Kidney (tissue), 14 donors: ENCODE data around the gene PRKN. TPM values are rescaled to one million over a fixed set of nuclear protein-coding genes. Genes with fewer than 3 reads are reported as not detected.

Experiments
- DNase-seq, 5 donors: peaks; one replicate each; pipeline ENCODE4 v3.0.0-alpha.2; 2013 to 2020
- FAIRE-seq: peaks from 2 replicates; lab custom pipeline; 2012; peaks lifted over from hg19 to GRCh38; lab: Jason Lieb, UNC
- H3K27ac ChIP-seq, 2 donors: one replicate each; pipeline ENCODE4 v1.7.0; 2013; ENCODE audit warnings: low read depth in 2 of 2, low read length in 2 of 2, inconsistent platforms in 1 of 2
- H3K27me3 ChIP-seq: one replicate; pipeline ENCODE4 v1.7.1; 2013; ENCODE audit warnings: low read length, inconsistent platforms; ENCODE audit not compliant: control insufficient read depth, insufficient read depth
- H3K36me3 ChIP-seq, 3 donors: one replicate each; pipeline versions ENCODE4 v1.7.0 to v1.7.1; 2013; ENCODE audit warnings: low read length in 3 of 3, control low read depth in 1 of 3, inconsistent platforms in 1 of 3; ENCODE audit not compliant: insufficient read depth in 3 of 3, control insufficient read depth in 2 of 3
- H3K4me1 ChIP-seq, 3 donors: one replicate each; pipeline versions ENCODE4 v1.7.0 to v1.7.1; 2013; ENCODE audit warnings: low read length in 3 of 3, inconsistent platforms in 1 of 3, low read depth in 1 of 3; ENCODE audit not compliant: control insufficient read depth in 2 of 3, insufficient read depth in 2 of 3
- H3K4me3 ChIP-seq, 3 donors: one replicate each; pipeline versions ENCODE4 v1.7.0 to v1.8.1; 2013; ENCODE audit warnings: low read length in 3 of 3, control low read depth in 1 of 3, inconsistent platforms in 1 of 3
- H3K9ac ChIP-seq, 3 donors: one replicate each; pipeline versions ENCODE4 v1.7.0 to v1.7.1; 2013; ENCODE audit warnings: low read length in 3 of 3, control low read depth in 1 of 3, inconsistent platforms in 1 of 3
- H3K9me3 ChIP-seq, 3 donors: one replicate each; pipeline versions ENCODE4 v1.7.0 to v1.7.1; 2013; ENCODE audit warnings: low read length in 3 of 3, control low read depth in 1 of 3, inconsistent platforms in 1 of 3; ENCODE audit not compliant: control insufficient read depth in 2 of 3, insufficient read depth in 1 of 3
- intact Hi-C: fragments of 100-400 bp; cut with DNase I; formaldehyde crosslinking; loops from one replicate; pipeline ENCODE4 v1.11.1; 2022
- polyA plus RNA-seq: library from polyadenylated mRNA; stranded (reverse); fragments of 350-450 nt; fragmentation: Illumina TruSeq; extraction: RNeasy Lipid Tissue Mini Kit (QIAGEN cat#74804); gene quantifications from one replicate; pipeline ENCODE4 v1.2.3, GENCODE V29; 2014; ENCODE audit warnings: low read depth, low replicate concordance; ENCODE audit not compliant: insufficient read depth
- total RNA-seq: library from RNA; stranded (reverse); fragmentation: NEBNext Ultra II Directional; extraction: Animal tissue kit (Norgen Biotek cat#: 25700); gene quantifications from one replicate; pipeline ENCODE4 v1.2.1, GENCODE V29; 2021
- TF ChIP-seq, protein P1 (sequence below): IDR thresholded peaks from 3 replicates; pipeline ENCODE4 v1.5.1; 2012; ENCODE audit warnings: mild to moderate bottlenecking, moderate library complexity, borderline replicate concordance; ENCODE audit not compliant: insufficient read depth; ENCODE audit errors: extremely low read depth
- donor health status: control.
- donor health status: control.
- donor health status: control.
- donor health status: control.
- donor health status: control.
- donor health status: DM: yes; HTN: yes; CAD: no.
- donor health status: Normal renal cell carcinoma (clear cell type).

The PRKN gene
- total and polyA plus RNA-seq, 2 donors from 2014 or later: 8.6 to 10.4 TPM

DNA sequence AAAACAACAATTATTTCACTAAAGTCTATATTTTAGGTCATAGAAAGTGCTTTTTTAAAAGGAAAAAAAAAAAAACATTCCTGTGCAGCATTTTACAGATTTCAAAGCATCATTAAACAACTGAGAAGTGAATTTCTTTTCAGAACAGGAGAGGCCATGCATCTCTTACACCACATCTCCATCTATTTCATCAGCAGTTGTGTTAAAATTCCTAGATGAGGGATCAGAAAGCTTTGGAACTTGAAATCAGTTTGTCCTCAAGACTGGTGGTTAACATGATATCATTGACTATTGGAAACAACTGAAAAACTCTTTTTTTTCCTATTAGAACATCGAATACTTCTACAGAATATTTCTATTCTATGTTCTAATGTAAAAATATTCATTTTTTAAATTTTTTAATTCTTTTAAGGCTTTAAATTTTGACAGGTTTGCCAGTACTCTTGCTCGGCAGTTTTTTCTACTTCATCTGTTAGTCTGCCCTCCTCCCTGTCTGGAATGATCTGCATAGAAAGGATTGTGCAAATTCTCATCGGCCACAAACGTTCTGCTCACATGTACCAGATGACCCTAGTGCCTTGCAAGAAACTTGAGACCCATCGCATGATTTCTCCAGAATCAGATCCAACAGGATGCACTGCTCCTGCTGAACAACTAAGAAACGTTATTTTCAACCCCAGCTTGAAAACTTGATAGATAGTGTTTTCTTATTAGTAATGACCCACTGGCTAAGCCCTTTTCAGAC is 1042.7 kb downstream of the PRKN start:
- H3K9me3 ChIP-seq: no peaks in the 10 kb centered on the region
- DNase-seq (no peak), FAIRE-seq (no peak)
- no peaks in the 10 kb centered on the region for H3K36me3 ChIP-seq
- H3K9ac ChIP-seq: no peak overlapping the region
- intact Hi-C loops: no loop called here
- H3K4me1 ChIP-seq: peaks cover 0 to 2% (median 0%) of the 10 kb centered on the region in 3 donors
- no peak overlapping the region for H3K27ac ChIP-seq
- H3K27me3 ChIP-seq: no peaks in the 10 kb centered on the region
- TF ChIP-seq, protein P1, sequence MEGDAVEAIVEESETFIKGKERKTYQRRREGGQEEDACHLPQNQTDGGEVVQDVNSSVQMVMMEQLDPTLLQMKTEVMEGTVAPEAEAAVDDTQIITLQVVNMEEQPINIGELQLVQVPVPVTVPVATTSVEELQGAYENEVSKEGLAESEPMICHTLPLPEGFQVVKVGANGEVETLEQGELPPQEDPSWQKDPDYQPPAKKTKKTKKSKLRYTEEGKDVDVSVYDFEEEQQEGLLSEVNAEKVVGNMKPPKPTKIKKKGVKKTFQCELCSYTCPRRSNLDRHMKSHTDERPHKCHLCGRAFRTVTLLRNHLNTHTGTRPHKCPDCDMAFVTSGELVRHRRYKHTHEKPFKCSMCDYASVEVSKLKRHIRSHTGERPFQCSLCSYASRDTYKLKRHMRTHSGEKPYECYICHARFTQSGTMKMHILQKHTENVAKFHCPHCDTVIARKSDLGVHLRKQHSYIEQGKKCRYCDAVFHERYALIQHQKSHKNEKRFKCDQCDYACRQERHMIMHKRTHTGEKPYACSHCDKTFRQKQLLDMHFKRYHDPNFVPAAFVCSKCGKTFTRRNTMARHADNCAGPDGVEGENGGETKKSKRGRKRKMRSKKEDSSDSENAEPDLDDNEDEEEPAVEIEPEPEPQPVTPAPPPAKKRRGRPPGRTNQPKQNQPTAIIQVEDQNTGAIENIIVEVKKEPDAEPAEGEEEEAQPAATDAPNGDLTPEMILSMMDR: no peak
- no peak overlapping the region for H3K4me3 ChIP-seq

DNA sequence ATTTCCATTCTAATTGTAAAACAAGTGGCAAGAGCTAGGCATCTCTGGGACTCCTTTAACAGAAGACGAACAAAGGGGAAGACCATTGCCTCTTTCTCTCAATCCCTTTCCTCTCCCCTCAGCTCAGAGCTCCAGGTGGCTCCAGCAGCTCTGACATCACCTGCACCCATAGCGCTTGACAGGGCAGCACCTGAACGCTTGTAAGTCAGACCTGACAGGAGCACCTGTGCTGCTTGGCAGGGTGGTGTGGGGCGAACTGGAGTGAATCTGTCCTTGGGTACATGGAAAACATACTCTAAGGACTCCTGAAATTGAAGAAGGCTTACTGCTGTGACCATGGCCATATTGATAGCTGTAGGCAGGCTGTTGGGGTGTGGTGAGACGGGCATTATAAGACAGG is 1044.2 kb downstream of the PRKN start:
- Histone ChIP-seq H3K27ac (no peak overlapping the region), H3K9ac (no peak overlapping the region), H3K27me3 (no peaks in the 10 kb centered on the region), H3K4me1 (peaks cover 0 to 2% (median 0%) of the 10 kb centered on the region in 3 donors), H3K4me3 (no peak overlapping the region), H3K9me3 (no peaks in the 10 kb centered on the region), H3K36me3 (no peaks in the 10 kb centered on the region)
- no peak for DNase-seq
- TF ChIP-seq, protein P1: no peak
- FAIRE-seq: no peak
- intact Hi-C loops: no loop called here

DNA sequence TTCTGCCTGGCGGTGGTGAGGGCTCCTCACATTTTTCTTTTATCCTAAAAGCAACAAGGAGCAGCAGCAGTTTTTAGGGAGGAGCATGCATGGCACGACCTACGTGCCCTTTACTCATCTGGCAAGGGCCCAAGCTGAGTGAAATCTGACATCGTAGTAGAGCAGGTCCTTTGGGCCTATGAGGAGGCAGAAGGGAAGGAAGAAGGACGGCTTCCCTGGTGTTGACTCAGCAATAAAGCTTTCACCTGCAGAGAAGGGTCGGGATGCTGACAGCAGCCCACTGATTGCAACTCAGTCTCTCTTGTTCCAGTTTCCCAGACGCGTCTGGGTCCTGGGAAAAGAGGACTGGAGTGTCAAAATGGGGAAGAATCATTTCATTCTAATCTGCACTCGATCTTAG is 1044.6 kb downstream of the PRKN start:
- Histone ChIP-seq H3K4me3 (no peak overlapping the region), H3K9me3 (no peaks in the 10 kb centered on the region), H3K36me3 (no peaks in the 10 kb centered on the region), H3K4me1 (peaks cover 0 to 2% (median 0%) of the 10 kb centered on the region in 3 donors), H3K9ac (no peak overlapping the region), H3K27me3 (no peaks in the 10 kb centered on the region), H3K27ac (no peak overlapping the region)
- DNase-seq (no peak), FAIRE-seq (no peak)
- TF ChIP-seq, protein P1: no peak
- intact Hi-C loops: no loop called here
